HG03571 (cell line): Measurements from ENCODE around the gene LCNL1.
A peak's percentile ranks its signal among the peaks of the same experiment; 100 is the strongest.
"Not testable (repeated sequence)": the region's sequence is repeated elsewhere in the genome, so short reads cannot be mapped to it uniquely, and the experiment has no call there.

Experiments used
- ATAC-seq: cut with Tn5 transposase; IDR thresholded peaks from one replicate; pipeline ENCODE4 v1.9.1; 2021; ENCODE audit not compliant: unreplicated experiment

Gene LCNL1

DNA sequence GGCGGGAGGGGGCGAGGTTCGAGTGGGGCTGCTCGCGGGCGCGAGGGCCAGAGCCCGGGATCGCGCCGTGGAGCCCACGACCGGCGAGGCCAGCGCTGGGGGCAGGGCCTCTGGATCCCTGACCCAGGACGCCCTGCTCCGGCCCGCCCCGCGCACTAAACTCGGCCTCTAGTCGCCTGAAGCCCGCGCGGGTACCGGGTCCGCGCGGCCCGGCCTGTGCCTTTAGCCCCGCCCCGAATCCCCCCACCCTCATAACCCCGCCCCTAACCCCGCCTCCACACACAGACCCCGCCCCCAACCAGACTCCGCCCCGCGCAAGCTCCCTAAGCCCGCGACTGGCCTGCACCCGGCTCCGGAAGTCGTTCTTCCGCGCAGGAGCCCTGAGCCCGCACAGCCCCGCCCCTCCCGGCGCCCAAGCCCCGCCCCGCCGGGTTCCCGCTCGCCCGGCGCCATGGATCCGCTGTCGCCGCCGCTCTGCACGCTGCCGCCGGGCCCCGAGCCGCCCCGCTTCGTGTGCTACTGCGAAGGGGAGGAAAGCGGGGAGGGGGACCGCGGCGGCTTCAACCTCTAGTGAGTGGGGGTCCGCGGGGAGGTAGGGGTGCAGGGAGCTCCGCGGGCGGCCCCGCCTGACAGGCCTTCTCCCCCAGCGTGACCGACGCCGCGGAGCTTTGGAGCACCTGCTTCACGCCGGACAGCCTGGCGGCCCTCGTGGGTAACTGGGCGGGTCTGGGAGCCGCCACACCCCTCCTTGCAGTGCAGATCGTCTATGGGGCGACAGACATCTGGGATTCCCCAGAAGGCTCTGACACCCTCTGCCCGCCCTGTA, 9.4 kb downstream of the LCNL1 start, which contains the start of gene PAXX:
TSS of gene PAXX (plus strand) at position 430 of the 826 bp plus-strand sequence. CDS start at position 452, 22 bp downstream.
- ATAC-seq, result peak; percentile 77

GRCh38 chr9:136992819-136993369, 10.1 kb downstream of the LCNL1 start:
- ATAC-seq, result no peak

DNA sequence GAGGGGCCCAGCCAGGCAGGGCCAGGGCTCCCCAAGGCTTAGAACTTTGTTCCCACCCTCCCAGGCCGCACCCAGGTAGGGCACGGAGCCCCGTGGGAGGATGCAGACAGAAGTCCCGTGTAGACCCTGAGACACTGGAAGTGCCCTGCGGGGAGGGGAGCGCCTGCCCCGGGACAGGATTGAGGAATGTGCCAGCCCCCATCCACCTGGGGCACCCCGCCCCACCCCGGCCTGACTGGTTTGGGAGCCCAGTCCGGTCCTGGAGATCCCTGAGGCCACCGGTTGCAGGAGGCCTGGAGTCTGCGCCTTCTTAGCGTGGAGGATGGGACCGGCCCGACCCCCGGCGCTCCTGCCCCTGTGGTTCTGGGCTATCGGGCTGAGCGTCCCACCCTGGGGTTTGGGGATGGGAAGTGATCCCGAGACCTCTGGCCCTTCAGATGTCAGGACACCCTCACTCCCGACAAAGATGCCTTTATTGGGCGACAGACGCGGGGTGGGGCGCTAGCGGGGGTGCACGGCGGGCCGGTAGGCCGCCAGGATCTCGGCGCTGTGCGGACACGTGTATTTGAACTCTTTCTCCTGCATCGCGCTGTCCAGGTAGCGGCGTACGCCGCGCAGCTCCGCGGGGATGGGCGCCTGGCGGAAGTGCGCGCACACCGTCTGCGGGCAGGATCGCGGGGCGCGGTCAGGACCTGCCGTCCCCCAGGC, 11.5 kb downstream of the LCNL1 start:
- no peak for ATAC-seq

DNA sequence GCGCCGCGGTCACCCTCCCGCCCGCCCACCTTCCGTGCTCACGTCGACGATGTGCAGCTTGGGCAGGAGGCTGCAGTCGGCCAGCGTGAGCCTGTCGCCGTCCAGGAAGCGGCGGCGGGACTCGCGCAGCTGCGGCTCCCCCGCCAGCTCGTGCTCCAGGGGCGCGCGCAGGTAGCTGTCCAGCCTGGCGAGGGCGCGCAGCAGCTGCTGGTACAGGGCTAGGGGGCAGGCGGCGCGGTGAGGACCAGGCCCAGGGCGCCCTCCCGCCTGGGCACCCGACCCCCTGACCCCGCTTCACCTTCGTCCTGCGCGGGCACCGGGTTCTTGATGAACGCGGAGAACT, 12.1 kb downstream of the LCNL1 start:
- no peak for ATAC-seq

GRCh38 chr9:136995362-136995761, 12.6 kb downstream of the LCNL1 start:
- ATAC-seq, result no peak

DNA sequence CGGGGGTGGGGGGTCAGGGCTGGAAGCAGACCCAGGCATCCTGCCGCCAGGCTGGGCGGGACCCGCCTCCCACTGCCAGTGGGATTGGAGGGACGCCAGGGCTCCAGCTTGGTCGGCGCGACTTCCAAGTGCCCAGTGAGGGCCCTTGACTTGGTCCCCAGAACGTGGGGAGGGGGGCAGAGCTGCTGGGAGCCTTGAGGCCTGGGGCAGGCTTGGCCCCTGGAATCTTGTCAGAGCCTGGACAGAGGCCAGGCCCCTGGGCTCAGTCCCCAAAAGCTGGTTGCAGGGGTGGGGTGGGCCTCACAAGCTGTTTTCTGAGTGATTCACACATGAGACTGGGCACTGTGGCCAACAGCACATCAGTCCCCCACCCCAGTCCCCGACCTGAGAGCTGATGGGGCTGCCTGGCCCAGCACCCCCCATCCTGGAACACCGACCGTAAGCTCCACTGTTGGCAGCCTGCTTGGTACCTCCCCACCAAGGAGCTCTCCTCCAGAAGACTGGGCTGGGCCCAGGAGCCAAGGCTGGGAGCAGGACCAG, 13.0 kb downstream of the LCNL1 start:
- ATAC-seq, result no peak

GRCh38 chr9:136996361-136997292, 13.8 kb downstream of the LCNL1 start, which contains the start of gene CLIC3:
Gene CLIC3 (minus strand): TSS chr9:136996568. CDS start chr9:136996543, 25 bp downstream.
- ATAC-seq, result no peak

DNA sequence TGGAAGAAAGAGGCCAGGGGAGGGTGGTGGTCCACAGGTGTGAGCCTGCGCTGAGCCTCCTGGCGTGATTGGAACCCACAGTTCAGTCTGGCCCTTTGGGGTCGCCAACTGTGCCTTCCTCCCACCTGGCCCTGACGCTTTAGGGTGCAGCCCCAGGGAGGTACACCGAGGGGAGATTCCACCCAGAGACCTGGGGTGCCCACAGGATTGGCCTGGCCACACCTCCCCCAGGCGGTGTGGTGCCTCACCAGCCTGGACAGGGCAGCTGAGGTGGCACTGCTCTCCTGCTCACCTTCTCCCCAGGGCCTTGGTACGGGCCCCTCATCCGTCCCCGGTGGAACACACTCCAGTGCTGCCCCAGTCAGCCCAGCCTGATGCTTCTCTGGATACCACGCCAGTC, 14.6 kb downstream of the LCNL1 start:
- no peak for ATAC-seq

- ATAC-seq, result no peak
Measured at GRCh38 chr9:136997830-136998234, 15.0 kb downstream of the LCNL1 start.

- peak; percentile 74 for ATAC-seq
Measured at GRCh38 chr9:137000177-137000930, 17.6 kb downstream of the LCNL1 start.

GRCh38 chr9:137001857-137002645, 19.3 kb downstream of the LCNL1 start:
- ATAC-seq, result no peak

DNA sequence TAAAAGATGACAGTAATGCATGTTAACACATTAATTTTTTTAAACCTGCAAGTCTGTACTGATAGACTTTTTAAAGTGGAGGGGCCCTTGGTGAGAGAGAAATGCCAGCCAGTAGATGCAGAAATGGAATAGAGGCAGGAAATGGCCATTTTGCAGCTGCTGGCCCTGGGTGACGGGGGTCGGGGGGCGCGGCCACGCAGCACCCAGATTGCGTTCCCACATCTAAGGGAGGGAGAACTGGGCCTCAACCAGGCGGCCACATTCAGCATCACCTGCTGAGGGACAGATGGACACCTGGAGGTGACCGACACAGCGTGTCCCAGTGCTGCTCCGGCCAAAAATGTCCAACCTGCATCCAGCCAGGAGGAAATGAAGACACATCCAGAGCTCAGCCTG, 19.9 kb downstream of the LCNL1 start:
- ATAC-seq, result no peak

GRCh38 chr9:137004285-137004684, 21.5 kb downstream of the LCNL1 start:
- not testable (repeated sequence) for ATAC-seq

DNA sequence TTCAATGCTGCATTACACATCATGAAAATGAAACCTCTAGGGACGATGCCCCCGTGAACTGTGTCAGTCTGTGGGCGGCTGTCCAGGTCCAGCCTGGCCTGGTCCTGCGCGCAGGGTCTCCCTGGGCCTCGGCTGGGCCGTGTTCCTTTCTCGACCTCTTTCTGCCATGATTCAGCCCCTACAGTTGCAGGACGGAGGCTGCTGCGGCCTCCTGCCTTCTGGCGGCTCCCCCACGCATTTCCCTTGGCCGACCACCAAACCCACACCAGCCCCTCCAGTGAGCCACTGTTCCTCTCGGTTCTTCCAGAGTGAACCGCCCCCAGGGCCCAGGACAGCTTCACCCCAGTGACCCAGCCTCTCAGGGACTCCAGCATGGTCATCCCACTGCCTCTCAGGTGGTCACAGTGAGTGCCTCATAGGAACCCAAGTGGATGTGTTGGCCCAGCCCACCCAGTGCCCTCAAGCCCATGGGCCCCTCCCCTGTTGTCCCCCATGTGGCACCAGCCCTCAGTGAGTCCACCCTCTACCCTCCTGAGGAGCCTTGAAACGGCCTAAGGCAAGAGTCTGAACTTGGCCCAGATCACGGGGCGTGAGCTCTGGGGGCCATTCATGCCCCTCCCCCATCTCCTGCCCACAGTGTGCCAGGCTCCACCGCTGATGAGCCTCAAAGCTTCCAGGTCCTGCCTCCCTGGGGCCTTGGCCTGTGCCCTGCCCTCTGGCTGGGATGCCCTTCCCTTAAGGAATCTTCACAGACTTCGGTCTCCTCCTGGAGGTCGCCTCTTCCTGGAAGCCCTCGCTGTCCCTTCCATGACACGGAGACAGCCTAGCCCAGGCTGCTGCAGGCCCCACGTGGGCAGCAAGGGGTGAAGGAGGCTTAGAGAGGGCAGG, 23.6 kb downstream of the LCNL1 start:
- no peak for ATAC-seq

DNA sequence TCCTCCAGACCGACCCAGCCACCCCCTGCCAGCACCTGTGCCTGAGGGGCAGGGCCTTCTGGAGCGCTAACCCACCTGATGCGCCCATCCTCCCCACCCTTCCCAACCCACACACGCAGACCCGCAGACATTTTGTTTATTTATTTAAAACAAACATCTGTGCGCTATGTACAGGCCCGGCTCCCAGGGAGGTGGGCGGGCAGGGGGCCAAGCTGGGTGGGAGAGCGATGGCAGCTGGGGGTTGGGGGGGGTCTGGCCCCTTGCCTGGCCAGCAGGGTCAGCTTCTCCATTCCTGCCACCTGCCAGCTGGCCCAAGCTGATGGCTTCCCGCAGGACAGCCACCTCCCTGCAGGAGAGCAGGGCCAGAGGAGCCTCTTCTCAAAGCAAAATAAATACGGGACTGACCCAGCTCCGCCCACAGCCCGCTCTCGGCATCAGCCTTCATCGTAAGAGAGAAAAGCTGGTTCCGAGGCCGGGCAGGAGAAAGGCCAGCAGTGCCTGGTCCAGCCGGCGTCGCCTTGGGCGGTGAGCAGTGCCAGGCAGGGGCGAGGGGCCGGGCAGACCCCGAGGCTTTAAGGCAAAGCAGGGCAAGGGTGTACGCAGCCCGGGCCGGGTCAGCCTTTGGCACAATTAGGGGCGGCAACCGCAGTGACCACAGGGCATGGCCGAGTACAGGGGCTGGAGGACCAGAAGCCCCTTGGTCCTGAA, 24.5 kb downstream of the LCNL1 start:
- no peak for ATAC-seq

DNA sequence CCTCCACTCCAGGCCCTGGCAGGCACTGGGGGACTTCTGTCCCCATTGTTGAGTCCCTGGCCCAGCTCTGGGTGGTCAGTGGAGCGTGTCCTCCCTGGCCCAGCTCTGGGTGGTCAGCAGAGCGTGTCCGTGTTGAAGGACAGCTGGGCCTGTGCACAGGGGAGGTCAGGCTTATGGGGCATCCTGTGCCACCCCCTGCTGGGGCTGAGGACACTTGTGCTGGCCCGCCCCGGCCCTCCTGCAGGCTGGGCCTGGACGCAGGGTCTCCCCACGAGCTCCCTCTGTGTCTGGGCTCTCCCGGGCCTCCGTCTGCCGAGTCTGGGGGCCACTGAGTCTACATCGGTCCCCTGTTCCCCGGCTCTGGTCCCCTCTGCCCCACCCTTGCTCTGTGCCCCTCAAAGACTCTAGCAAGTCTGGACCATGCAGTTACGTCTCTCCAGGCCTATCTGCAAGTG, 25.1 kb downstream of the LCNL1 start:
- no peak for ATAC-seq

- no peak for ATAC-seq
Measured at GRCh38 chr9:137008312-137008711, 25.5 kb downstream of the LCNL1 start.
